Embryonic facial prominence (tissue), 1 donor: ENCODE measurements around the gene MIOS.
"Not testable (repeated sequence)": the region's sequence is repeated elsewhere in the genome, so short reads cannot be mapped to it uniquely, and the experiment has no call there.

Experiments used
- DNase-seq: peaks from one replicate; pipeline ENCODE4 v3.0.0-alpha.2; 2016; ENCODE audit errors: extremely low spot score

MIOS gene

DNA sequence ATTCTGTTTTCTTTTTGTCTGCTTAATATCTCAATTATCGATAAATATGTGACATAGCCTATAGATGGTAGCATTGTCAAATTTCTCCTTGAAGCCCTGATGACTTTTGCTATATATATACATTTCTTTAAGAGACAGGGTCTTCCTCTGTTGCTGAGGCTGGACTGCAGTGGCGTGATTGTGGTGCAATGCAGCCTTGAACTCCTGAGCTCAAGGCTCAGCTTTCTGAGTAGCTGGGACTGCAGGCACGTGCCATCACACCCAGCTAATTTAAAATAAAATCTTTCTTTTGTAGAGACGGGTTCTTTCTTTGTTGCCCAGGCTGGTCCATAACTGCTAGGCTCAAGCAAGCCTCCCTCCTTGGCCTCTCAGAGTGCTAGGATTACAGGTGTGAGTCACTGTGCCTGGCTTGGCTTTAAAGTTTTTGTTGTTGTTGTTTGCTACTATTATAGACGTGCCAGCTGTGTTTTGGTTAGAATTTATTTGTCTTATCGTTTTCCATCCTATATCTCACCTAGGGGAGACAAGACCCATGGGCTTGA is 80.9 kb downstream of the MIOS start:
- DNase-seq = no peak

DNA sequence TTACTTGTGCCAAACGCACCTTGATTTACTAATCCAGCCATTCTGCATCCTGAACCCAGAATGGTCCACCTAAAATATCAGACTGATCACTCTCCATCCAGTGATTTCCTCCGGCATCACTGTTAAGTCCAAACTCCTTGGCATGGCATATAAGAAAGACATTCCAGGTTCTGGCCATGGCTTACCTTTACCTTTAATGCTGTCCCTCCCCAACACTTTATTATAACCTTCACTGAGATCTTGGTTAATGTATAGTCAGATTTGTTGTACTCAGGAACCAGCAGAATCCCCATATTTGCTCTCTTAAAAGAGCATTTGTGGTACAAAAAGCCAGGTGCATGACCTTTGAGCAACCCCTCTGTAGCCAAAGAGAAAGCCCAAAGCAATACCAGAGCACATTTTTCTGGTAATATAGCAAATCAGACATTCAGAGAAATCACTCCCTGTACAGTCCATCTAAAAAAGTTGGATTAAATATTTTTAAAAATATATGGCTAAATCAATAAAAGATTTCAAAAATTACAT is 84.1 kb downstream of the MIOS start:
- no peak for DNase-seq

DNA sequence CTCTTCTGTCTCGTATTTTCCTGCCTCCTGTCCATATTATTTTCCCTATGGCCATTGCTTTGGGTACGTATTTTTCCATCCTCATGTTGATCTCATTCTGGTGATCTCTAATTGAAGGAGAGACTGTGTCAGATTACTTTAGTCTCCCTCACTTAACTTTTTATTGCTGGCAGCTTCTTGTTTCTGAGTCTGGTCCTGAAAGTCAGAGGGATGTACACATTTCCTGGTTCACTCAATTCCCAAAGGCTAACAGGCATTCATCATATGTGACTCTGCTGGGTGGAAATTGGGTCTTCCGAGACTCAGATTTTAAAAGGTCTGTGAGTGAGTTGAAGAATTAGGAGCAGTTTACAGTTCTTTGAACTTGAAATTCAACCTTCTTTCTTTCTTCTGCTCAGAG is 84.8 kb downstream of the MIOS start:
- no peak for DNase-seq

DNA sequence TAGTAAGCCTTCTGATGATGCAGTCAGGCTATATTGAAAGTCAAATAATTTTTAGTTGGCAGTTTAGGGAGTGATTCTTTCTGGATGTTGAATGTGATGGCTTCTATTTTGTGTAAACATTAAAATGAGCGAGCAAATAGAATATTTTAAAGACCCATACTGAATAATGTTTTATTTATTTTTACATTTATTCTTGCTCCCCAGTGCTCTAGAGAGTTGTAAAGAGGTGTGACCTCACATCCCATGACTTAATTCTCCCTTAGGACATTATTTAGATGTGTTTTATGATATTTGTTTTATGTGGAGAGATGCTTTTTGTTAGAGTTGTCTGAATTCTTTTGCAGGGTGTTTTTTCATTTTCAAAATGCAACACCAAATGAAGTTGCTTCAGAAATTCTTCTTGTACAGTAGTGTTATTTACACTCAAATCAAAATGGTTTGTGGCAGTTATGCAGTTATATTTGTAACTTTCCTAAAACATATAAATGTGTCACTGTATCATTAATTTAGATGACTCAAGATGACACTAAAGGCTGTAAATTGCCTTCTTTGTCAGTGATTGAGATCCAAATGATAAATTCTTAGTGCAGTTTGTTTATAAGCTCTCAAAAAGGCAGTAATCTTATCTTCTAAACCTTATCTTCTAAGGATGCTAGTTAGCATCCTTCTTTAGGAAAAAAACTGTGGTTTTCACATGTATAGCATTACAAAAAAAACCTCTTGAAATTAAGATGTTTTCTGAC is 86.3 kb downstream of the MIOS start:
- DNase-seq = no peak

DNA sequence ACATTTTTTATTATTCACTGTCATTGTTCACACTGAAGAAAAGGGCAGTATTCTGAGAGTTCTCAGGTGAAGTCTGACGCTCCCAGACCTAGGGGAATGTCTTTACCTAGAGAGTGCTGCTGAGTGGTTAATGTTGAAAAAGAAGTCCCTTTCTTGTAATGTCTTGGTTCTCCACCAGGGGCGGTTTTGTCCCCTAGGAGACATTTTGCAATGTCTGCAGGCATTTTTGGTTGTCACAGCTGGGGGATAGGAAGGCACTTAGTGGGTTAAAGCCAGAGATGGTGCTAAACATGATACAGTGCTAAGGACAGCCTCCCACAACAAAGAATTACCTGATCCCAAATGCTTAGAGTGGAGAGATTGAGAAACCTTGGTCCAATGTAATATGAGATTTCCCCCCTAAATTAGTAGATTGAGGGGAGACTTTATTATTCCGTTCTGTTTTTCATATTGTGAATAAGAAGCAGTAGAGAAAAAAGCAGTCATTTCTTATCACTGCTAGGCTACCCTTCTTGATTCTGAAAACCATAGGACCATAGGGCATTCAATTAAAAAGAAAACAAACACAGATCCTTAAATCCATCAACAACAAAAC is 87.0 kb downstream of the MIOS start:
- no peak for DNase-seq

DNA sequence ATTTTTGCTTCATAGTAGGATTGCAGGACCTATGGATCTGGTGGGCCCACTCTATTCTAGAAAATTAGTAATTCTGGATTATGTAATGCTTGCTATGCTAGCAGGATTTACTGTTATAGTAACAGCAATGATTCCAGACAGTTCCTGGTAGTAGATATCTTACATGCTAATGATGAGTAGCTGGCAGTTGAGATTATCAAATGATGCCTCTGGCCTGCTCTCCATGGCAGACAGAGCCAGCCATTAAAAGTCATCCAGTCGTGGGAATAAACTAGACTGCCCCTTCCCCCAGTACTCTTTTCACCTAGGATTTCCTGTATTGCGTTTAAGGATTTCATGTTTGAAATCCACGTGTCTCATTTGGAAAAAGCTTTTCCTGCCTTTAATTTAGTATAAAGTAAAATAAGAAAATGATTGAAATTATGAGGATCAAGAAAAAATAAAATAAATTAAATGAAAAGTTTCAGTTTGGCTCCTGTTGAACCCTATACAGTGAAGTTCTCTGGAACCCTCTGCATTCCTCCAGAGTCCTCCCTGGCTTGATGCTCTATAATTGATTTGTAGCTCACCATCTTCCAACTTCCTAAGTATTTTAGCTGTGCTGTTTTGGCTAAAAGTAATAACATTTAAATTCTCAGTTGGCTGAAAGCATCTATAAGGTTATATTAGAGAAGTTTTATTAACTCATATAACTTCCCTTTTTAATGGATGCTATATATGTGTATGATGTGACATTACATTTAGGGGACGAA is 88.5 kb downstream of the MIOS start:
- DNase-seq = no peak

DNA sequence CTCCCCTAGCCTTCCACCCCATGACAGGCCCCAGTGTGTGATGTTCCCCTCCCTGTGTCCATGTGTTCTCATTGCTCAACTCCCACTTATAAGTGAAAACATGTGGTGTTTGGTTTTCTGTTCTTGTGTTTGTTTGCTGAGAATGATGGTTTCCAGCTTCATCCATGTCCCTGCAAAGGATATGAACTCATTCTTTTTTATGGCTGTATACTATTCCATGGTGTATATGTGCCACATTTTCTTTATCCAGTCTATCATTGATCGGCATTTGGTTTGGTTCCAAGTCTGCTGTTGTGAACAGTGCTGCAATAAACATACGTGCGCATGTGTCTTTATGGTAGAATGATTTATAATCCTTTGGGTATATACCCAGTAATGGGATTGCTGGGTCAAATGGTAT is 89.8 kb downstream of the MIOS start:
- DNase-seq = not testable (repeated sequence)
